H9 (cell line): ENCODE measurements around the gene PTPN12. TPM values are rescaled to one million over a fixed set of nuclear protein-coding genes. Genes with fewer than 3 reads are reported as not detected.

Experiments
- DNase-seq: peaks from one replicate; pipeline ENCODE4 v3.0.0-alpha.2; 2017
- H2AFZ ChIP-seq: one replicate; pipeline ENCODE4 v1.6.1; 2013; ENCODE audit warnings: mild to moderate bottlenecking, low read length, control low read depth, moderate library complexity
- H2AK5ac ChIP-seq: 2 replicates; pipeline ENCODE4 v1.6.1; 2013; ENCODE audit warnings: low read length, control low read depth, mixed read lengths; ENCODE audit not compliant: insufficient read length
- H2BK120ac ChIP-seq: one replicate; pipeline ENCODE4 v1.6.1; 2013; ENCODE audit warnings: low read depth, mild to moderate bottlenecking, low read length, control low read depth, inconsistent platforms; ENCODE audit not compliant: poor library complexity, severe bottlenecking
- H2BK12ac ChIP-seq: 2 replicates; pipeline ENCODE4 v1.6.1; 2013; ENCODE audit warnings: low read length, control low read depth, mixed read lengths, low read depth; ENCODE audit not compliant: insufficient read length
- H2BK15ac ChIP-seq: 2 replicates; pipeline ENCODE4 v1.6.1; 2013; ENCODE audit warnings: low read depth, low read length, control low read depth
- H2BK20ac ChIP-seq: one replicate; pipeline ENCODE4 v1.6.1; 2013; ENCODE audit warnings: low read depth, mild to moderate bottlenecking, low read length, control low read depth, inconsistent platforms; ENCODE audit not compliant: poor library complexity, severe bottlenecking
- H2BK5ac ChIP-seq: 2 replicates; pipeline ENCODE4 v1.6.1; 2013; ENCODE audit warnings: low read length, control low read depth, mixed read lengths; ENCODE audit not compliant: insufficient read length
- H3K14ac ChIP-seq: 2 replicates; pipeline ENCODE4 v1.6.1; 2013; ENCODE audit warnings: low read length, control low read depth; ENCODE audit not compliant: insufficient read depth
- H3K18ac ChIP-seq: 2 replicates; pipeline ENCODE4 v1.6.1; 2013; ENCODE audit warnings: low read depth, mild to moderate bottlenecking, mixed read lengths, low read length, control low read depth; ENCODE audit not compliant: insufficient read length
- H3K23ac ChIP-seq: 2 replicates; pipeline ENCODE4 v1.6.1; 2013; ENCODE audit warnings: low read length, control low read depth, mixed read lengths, low read depth; ENCODE audit not compliant: insufficient read length
- H3K23me2 ChIP-seq: 2 replicates; pipeline ENCODE4 v1.6.1; 2013; ENCODE audit warnings: low read depth, mild to moderate bottlenecking, mixed read lengths, low read length, control low read depth; ENCODE audit not compliant: insufficient read length, poor library complexity, severe bottlenecking
- H3K27ac ChIP-seq: 2 replicates; pipeline ENCODE4 v1.5.1; 2013; ENCODE audit warnings: low read length, control low read depth, mixed read lengths, low read depth; ENCODE audit not compliant: insufficient read length
- H3K27me3 ChIP-seq: 2 replicates; pipeline ENCODE4 v1.6.1; 2013; ENCODE audit warnings: low read length, control low read depth, inconsistent platforms; ENCODE audit not compliant: insufficient read depth
- H3K4ac ChIP-seq: 2 replicates; pipeline ENCODE4 v1.6.1; 2013; ENCODE audit warnings: low read depth, mild to moderate bottlenecking, control low read depth, inconsistent platforms, low read length, moderate library complexity
- H3K4me1 ChIP-seq: 2 replicates; pipeline ENCODE4 v1.6.1; 2013; ENCODE audit warnings: low read length, control low read depth, inconsistent platforms; ENCODE audit not compliant: insufficient read depth
- H3K4me2 ChIP-seq: 2 replicates; pipeline ENCODE4 v1.6.1; 2013; ENCODE audit warnings: low read length, control low read depth, mixed read lengths; ENCODE audit not compliant: insufficient read length, insufficient read depth
- H3K56ac ChIP-seq: 2 replicates; pipeline ENCODE4 v1.6.1; 2013; ENCODE audit warnings: low read depth, mild to moderate bottlenecking, mixed read lengths, low read length, control low read depth; ENCODE audit not compliant: insufficient read length
- H3K79me1 ChIP-seq: 2 replicates; pipeline ENCODE4 v1.6.1; 2013; ENCODE audit warnings: low read depth, mild to moderate bottlenecking, moderate library complexity, low read length, control low read depth, inconsistent platforms; ENCODE audit not compliant: insufficient read depth, poor library complexity, severe bottlenecking
- H3K79me2 ChIP-seq: 2 replicates; pipeline ENCODE4 v1.6.1; 2013; ENCODE audit warnings: low read length, control low read depth, inconsistent platforms; ENCODE audit not compliant: insufficient read depth
- H3K9ac ChIP-seq: 2 replicates; pipeline ENCODE4 v1.6.1; 2013; ENCODE audit warnings: low read length, control low read depth, mixed read lengths; ENCODE audit not compliant: insufficient read length; ENCODE audit errors: extremely low read depth
- H3K9me3 ChIP-seq: one replicate; pipeline ENCODE4 v1.6.1; 2013; ENCODE audit warnings: low read depth, low read length, inconsistent platforms; ENCODE audit not compliant: control insufficient read depth
- H3T11ph ChIP-seq: one replicate; pipeline ENCODE4 v1.6.1; 2013; ENCODE audit warnings: mild to moderate bottlenecking, low read length, control low read depth, inconsistent platforms
- H4K20me1 ChIP-seq: one replicate; pipeline ENCODE4 v1.6.1; 2013; ENCODE audit not compliant: control insufficient read depth, insufficient read length, insufficient read depth
- H4K5ac ChIP-seq: 2 replicates; pipeline ENCODE4 v1.6.1; 2013; ENCODE audit warnings: low read depth, mild to moderate bottlenecking, mixed read lengths, low read length, control low read depth; ENCODE audit not compliant: insufficient read length
- H4K8ac ChIP-seq: replicated peaks from 2 replicates; pipeline ENCODE4 v1.6.1; 2013; ENCODE audit warnings: low read length, control low read depth, mixed read lengths, low read depth; ENCODE audit not compliant: insufficient read length
- H4K91ac ChIP-seq: 2 replicates; pipeline ENCODE4 v1.6.1; 2013; ENCODE audit warnings: low read depth, mild to moderate bottlenecking, moderate library complexity, mixed read lengths, low read length, control low read depth; ENCODE audit not compliant: insufficient read length
- H3K27ac Mint-ChIP-seq, 3 experiments: 2 replicates in 2 of 3; 3 replicates in 1 of 3; pipeline ENCODE4 v1.8.0; 2020 to 2021; ENCODE audit warnings: mixed read lengths in 3 of 3, mild to moderate bottlenecking in 1 of 3, moderate library complexity in 1 of 3
- H3K27me3 Mint-ChIP-seq: 2 replicates; pipeline ENCODE4 v1.8.0; 2021; ENCODE audit warnings: low read depth, mild to moderate bottlenecking, moderate library complexity, mixed read lengths
- H3K36me3 Mint-ChIP-seq, 3 experiments: 2 replicates in 2 of 3; 3 replicates in 1 of 3; pipeline ENCODE4 v1.8.0; 2020 to 2021; ENCODE audit warnings: low read depth in 3 of 3, mixed read lengths in 3 of 3; ENCODE audit not compliant: insufficient read depth in 1 of 3
- H3K4me1 Mint-ChIP-seq, 2 experiments: 2 replicates each; pipeline ENCODE4 v1.8.0; 2020; ENCODE audit warnings: mixed read lengths in 2 of 2
- H3K4me3 Mint-ChIP-seq, 2 experiments: 2 replicates in 1 of 2; 3 replicates in 1 of 2; pipeline ENCODE4 v1.8.0; 2020 to 2021; ENCODE audit warnings: mild to moderate bottlenecking in 2 of 2, mixed read lengths in 2 of 2, moderate library complexity in 1 of 2
- H3K9me3 Mint-ChIP-seq, 2 experiments: 2 replicates in 1 of 2; 3 replicates in 1 of 2; pipeline ENCODE4 v1.8.0; 2020; ENCODE audit warnings: mild to moderate bottlenecking in 2 of 2, mixed read lengths in 2 of 2, moderate library complexity in 1 of 2
- WGBS: extraction: QIAGEN DNeasy Blood & Tissue Kit; methylation state at CpG from one replicate; pipeline ENCODE4 v1.1.7; 2013; ENCODE audit warnings: missing lambda C conversion rate, low lambda C conversion rate, mixed read lengths; ENCODE audit not compliant: insufficient read length; ENCODE audit errors: extremely low coverage; 5-methylcytosine and 5-hydroxymethylcytosine counted together
- total RNA-seq: library from RNA; stranded (reverse); gene quantifications from 2 replicates; pipeline ENCODE4 v1.2.1, GENCODE V29; 2021
- TF ChIP-seq, protein P1 (sequence below): fragments of 200-600 bp; sonication (generic); conservative IDR thresholded peaks from 3 replicates; pipeline ENCODE4 v1.8.0; 2021; ENCODE audit warnings: antibody characterized with exemption, mild to moderate bottlenecking

The PTPN12 gene
- total RNA-seq, 1 experiment from 2014 or later: 128 TPM

DNA sequence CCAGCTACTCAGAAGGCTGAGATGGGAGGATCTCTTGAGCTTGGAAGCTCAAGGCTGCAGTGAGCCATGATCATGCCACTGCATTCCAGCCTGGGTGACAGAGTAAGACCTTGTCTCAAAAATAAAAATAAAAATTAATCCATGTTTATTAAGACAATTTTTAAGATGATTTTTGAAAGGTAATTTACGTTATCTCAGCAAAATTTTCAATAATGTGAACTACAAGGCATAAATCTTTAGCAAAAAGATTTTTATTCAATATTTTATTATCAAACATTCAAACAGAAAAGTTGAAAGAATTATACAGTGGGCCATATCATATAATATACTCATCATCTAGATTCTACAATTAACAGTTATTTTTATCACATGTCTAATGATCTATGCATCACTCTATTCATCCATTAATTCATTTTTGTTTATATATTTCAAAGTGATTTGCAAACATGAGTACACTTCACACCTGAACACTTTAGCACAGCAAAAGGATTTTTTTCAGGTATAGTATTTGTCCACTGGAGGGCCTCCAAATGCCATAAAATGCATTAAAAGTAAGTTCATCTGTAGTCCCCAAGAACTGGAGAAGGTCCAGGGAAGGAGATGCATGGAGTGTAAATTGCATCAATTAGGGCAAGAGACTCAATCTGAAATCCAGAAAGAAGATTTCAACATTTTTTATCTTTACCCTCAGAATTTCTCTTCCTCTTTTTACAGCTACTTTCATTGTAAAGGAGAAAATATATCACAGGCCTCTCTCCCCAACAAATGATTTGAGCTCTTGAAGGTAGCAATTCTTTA, 120.5 kb downstream of the PTPN12 start:
- Mint-ChIP-seq H3K36me3 (peaks cover 7 to 46% (median 9%) of the 10 kb centered on the region in 3 experiments; a peak in 6 of 7 replicates), H3K27me3 (no peaks in the 10 kb centered on the region), H3K4me1 (no peaks in the 10 kb centered on the region), H3K27ac (no peak overlapping the region), H3K9me3 (no peaks in the 10 kb centered on the region; a peak in 1 of 5 replicates), H3K4me3 (no peak overlapping the region)
- Histone ChIP-seq H3K79me2 (no peaks in the 10 kb centered on the region), H2AFZ (no peak overlapping the region), H3K4me1 (no peaks in the 10 kb centered on the region), H3K23ac (no peak overlapping the region), H4K8ac (no peak overlapping the region), H3K18ac (no peak overlapping the region), H4K91ac (no peak overlapping the region), H2BK120ac (no peak overlapping the region), H3T11ph (no peak overlapping the region), H3K9ac (no peak overlapping the region), H2BK20ac (no peak overlapping the region), H3K79me1 (no peaks in the 10 kb centered on the region), H3K14ac (no peak overlapping the region), H2AK5ac (no peak overlapping the region), H3K27ac (no peak overlapping the region), H4K20me1 (no peaks in the 10 kb centered on the region), H3K4me2 (no peak overlapping the region), H3K9me3 (no peaks in the 10 kb centered on the region), H2BK12ac (no peak overlapping the region), H3K56ac (no peak overlapping the region), H3K4ac (no peak overlapping the region), H3K27me3 (no peaks in the 10 kb centered on the region), H2BK5ac (no peak overlapping the region), H3K23me2 (no peaks in the 10 kb centered on the region), H4K5ac (no peak overlapping the region), H2BK15ac (no peak overlapping the region)
- no CpG with 5 or more reads among the region's 1 CpG for WGBS
- no peak for DNase-seq
- TF ChIP-seq, protein P1, sequence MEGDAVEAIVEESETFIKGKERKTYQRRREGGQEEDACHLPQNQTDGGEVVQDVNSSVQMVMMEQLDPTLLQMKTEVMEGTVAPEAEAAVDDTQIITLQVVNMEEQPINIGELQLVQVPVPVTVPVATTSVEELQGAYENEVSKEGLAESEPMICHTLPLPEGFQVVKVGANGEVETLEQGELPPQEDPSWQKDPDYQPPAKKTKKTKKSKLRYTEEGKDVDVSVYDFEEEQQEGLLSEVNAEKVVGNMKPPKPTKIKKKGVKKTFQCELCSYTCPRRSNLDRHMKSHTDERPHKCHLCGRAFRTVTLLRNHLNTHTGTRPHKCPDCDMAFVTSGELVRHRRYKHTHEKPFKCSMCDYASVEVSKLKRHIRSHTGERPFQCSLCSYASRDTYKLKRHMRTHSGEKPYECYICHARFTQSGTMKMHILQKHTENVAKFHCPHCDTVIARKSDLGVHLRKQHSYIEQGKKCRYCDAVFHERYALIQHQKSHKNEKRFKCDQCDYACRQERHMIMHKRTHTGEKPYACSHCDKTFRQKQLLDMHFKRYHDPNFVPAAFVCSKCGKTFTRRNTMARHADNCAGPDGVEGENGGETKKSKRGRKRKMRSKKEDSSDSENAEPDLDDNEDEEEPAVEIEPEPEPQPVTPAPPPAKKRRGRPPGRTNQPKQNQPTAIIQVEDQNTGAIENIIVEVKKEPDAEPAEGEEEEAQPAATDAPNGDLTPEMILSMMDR: peak; percentile 68
